GM23338 (cell line): ENCODE measurements around the gene LYST. TPM values are rescaled to one million over a fixed set of nuclear protein-coding genes. Genes with fewer than 3 reads are reported as not detected.
A peak's percentile ranks its signal among the peaks of the same experiment; 100 is the strongest.

Source experiments
- ATAC-seq: fragments of 200-7000 bp; cut with Tn5 transposase; 3 replicates; pipeline ENCODE4 v1.9.1; 2020
- DNase-seq: peaks from one replicate; pipeline ENCODE4 v3.0.0-alpha.2; 2015; ENCODE audit warnings: low spot score
- H2AFZ ChIP-seq: fragments of 200-600 bp; sonication (generic); 2 replicates; pipeline ENCODE4 v1.8.0; 2016; ENCODE audit warnings: antibody characterized with exemption, mild to moderate bottlenecking, moderate library complexity
- H3F3A ChIP-seq: fragments of 200-600 bp; sonication (generic); replicated peaks from 2 replicates; pipeline ENCODE4 v1.8.0; 2017; ENCODE audit warnings: antibody characterized with exemption, mixed run types, low read depth
- H3K27ac ChIP-seq: fragments of 200-600 bp; sonication (generic); 2 replicates; pipeline ENCODE4 v1.6.1; 2016; ENCODE audit warnings: low read depth
- H3K27me3 ChIP-seq: fragments of 200-600 bp; sonication (generic); 2 replicates; pipeline ENCODE4 v1.8.0; 2016; ENCODE audit warnings: mild to moderate bottlenecking, mixed run types, moderate library complexity; ENCODE audit not compliant: insufficient read depth
- H3K36me3 ChIP-seq: fragments of 200-600 bp; sonication (generic); 2 replicates; pipeline ENCODE4 v1.8.0; 2016; ENCODE audit warnings: mild to moderate bottlenecking; ENCODE audit not compliant: insufficient read depth
- H3K4me1 ChIP-seq: fragments of 200-600 bp; sonication (generic); 2 replicates; pipeline ENCODE4 v1.8.0; 2016; ENCODE audit warnings: mild to moderate bottlenecking, moderate library complexity; ENCODE audit not compliant: insufficient read depth
- H3K4me2 ChIP-seq: fragments of 200-600 bp; sonication (generic); 2 replicates; pipeline ENCODE4 v1.7.1; 2017; ENCODE audit warnings: mixed run types
- H3K4me3 ChIP-seq: fragments of 200-600 bp; sonication (generic); 2 replicates; pipeline ENCODE4 v1.6.1; 2016; ENCODE audit warnings: mixed run types
- H3K79me2 ChIP-seq: fragments of 200-600 bp; sonication (generic); replicated peaks from 2 replicates; pipeline ENCODE4 v1.8.0; 2017; ENCODE audit warnings: mild to moderate bottlenecking; ENCODE audit not compliant: insufficient read depth
- H3K9me2 ChIP-seq: fragments of 200-600 bp; sonication (generic); 2 replicates; pipeline ENCODE4 v1.8.0; 2017; ENCODE audit not compliant: insufficient read depth
- H4K20me1 ChIP-seq: fragments of 200-600 bp; sonication (generic); replicated peaks from 2 replicates; pipeline ENCODE4 v1.8.0; 2017; ENCODE audit warnings: mild to moderate bottlenecking; ENCODE audit not compliant: insufficient read depth
- H3K27ac Mint-ChIP-seq: 2 replicates; pipeline ENCODE4 v1.8.0; 2020; ENCODE audit warnings: inconsistent platforms, mild to moderate bottlenecking, moderate library complexity, mixed read lengths
- H3K27me3 Mint-ChIP-seq: 3 replicates; pipeline ENCODE4 v1.8.0; 2022; ENCODE audit warnings: low read depth, mild to moderate bottlenecking, moderate library complexity, mixed read lengths, inconsistent platforms; ENCODE audit not compliant: insufficient read depth, poor library complexity
- H3K36me3 Mint-ChIP-seq: 3 replicates; pipeline ENCODE4 v1.8.0; 2021; ENCODE audit warnings: low read depth, mild to moderate bottlenecking, inconsistent platforms, moderate library complexity, mixed read lengths
- H3K4me1 Mint-ChIP-seq: 3 replicates; pipeline ENCODE4 v1.8.0; 2020; ENCODE audit warnings: mild to moderate bottlenecking, inconsistent platforms, mixed read lengths
- H3K4me3 Mint-ChIP-seq: 3 replicates; pipeline ENCODE4 v1.8.0; 2021; ENCODE audit warnings: moderate library complexity, mild to moderate bottlenecking, inconsistent platforms, mixed read lengths
- H3K9me3 Mint-ChIP-seq: 3 replicates; pipeline ENCODE4 v1.8.0; 2020; ENCODE audit warnings: moderate library complexity, mild to moderate bottlenecking, inconsistent platforms, mixed read lengths
- CREB1 ChIP-seq: fragments of 250-450 bp; sonication (Bioruptor Pico); IDR thresholded peaks from 2 replicates; pipeline ENCODE4 v1.5.0; 2020; ENCODE audit warnings: low read depth, mild to moderate bottlenecking, moderate library complexity
- EZH2 ChIP-seq: fragments of 200-600 bp; sonication (generic); IDR thresholded peaks from one replicate; pipeline ENCODE4 v1.8.0; 2017; ENCODE audit warnings: antibody characterized with exemption, mild to moderate bottlenecking, low read depth; ENCODE audit not compliant: unreplicated experiment
- EZH2phosphoT487 ChIP-seq: fragments of 200-600 bp; sonication (generic); IDR thresholded peaks from one replicate; pipeline ENCODE4 v1.8.1; 2018; ENCODE audit warnings: antibody characterized with exemption; ENCODE audit not compliant: unreplicated experiment
- NANOG ChIP-seq: IDR thresholded peaks from 2 replicates; pipeline ENCODE4 v1.6.1; 2016; ENCODE audit warnings: antibody characterized with exemption, borderline replicate concordance
- POLR2AphosphoS5 ChIP-seq: IDR thresholded peaks from 2 replicates; pipeline ENCODE4 v1.6.1; 2016; ENCODE audit warnings: antibody characterized with exemption, low read depth
- STAT1 ChIP-seq: IDR thresholded peaks from one replicate; pipeline ENCODE4 v1.6.1; 2016; ENCODE audit warnings: antibody characterized with exemption; ENCODE audit not compliant: unreplicated experiment
- ZNF114 ChIP-seq: fragments of 250-450 bp; sonication (Bioruptor Pico); IDR thresholded peaks from 2 replicates; pipeline ENCODE4 v1.5.0; 2020; ENCODE audit warnings: mild to moderate bottlenecking, moderate library complexity
- polyA plus RNA-seq: library from polyadenylated mRNA; unstranded; fragments of >200 nt; fragmentation: Nextera tagmentation; extraction: Ambion mirVana; gene quantifications from 2 replicates; pipeline ENCODE4 v1.2.1, GENCODE V29; 2016
- total RNA-seq: library from RNA; depleted of rRNA; stranded (reverse); fragments of >200 nt; shearing (Covaris generic); gene quantifications from 2 replicates; pipeline ENCODE4 v1.2.3, GENCODE V29; 2014
- TF ChIP-seq, protein P1 (sequence below), 2 experiments: fragments of 200-600 bp in 1 of 2; sonication (generic) in 1 of 2; conservative IDR thresholded peaks; 2 replicates each; pipeline versions ENCODE4 v1.5.1 to v1.6.1; 2016 to 2017; ENCODE audit warnings: antibody characterized with exemption in 2 of 2, low read depth in 2 of 2, mild to moderate bottlenecking in 2 of 2, moderate library complexity in 1 of 2
- TF ChIP-seq, protein P2 (sequence below): IDR thresholded peaks from 2 replicates; pipeline ENCODE4 v1.6.1; 2016; ENCODE audit warnings: antibody characterized with exemption
- TF ChIP-seq, protein P3 (sequence below): IDR thresholded peaks from one replicate; pipeline ENCODE4 v1.6.1; 2018; ENCODE audit warnings: antibody characterized with exemption; ENCODE audit not compliant: unreplicated experiment

The LYST gene
- total and polyA plus RNA-seq, 2 experiments from 2014 or later, result 0.21 to 1.0 TPM

DNA sequence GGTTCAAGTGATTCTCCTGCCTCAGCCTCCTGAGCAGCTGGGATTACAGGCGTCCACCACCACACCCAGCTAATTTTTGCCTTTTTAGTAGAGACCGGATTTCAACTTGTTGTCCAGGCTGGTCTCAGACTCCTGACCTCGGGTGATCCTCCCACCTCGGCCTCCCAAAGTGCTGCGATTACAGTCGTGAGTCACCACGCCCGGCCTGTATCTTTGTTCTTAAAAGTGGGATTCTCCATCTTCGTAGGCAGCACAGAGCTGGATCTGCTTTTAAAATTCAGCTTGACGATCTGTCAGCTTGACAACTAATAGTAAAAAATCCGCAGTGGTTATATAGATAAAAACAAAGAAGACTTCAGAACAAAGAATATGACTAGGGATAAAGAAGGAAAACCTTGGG is 214.3 kb downstream of the LYST start (continued):
- TF ChIP-seq, protein P1, sequence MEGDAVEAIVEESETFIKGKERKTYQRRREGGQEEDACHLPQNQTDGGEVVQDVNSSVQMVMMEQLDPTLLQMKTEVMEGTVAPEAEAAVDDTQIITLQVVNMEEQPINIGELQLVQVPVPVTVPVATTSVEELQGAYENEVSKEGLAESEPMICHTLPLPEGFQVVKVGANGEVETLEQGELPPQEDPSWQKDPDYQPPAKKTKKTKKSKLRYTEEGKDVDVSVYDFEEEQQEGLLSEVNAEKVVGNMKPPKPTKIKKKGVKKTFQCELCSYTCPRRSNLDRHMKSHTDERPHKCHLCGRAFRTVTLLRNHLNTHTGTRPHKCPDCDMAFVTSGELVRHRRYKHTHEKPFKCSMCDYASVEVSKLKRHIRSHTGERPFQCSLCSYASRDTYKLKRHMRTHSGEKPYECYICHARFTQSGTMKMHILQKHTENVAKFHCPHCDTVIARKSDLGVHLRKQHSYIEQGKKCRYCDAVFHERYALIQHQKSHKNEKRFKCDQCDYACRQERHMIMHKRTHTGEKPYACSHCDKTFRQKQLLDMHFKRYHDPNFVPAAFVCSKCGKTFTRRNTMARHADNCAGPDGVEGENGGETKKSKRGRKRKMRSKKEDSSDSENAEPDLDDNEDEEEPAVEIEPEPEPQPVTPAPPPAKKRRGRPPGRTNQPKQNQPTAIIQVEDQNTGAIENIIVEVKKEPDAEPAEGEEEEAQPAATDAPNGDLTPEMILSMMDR (conservative IDR thresholded peaks at IDR 0.05; ENCODE audit: low read depth in 2 of 2), result no peak
- TF ChIP-seq, protein P2, sequence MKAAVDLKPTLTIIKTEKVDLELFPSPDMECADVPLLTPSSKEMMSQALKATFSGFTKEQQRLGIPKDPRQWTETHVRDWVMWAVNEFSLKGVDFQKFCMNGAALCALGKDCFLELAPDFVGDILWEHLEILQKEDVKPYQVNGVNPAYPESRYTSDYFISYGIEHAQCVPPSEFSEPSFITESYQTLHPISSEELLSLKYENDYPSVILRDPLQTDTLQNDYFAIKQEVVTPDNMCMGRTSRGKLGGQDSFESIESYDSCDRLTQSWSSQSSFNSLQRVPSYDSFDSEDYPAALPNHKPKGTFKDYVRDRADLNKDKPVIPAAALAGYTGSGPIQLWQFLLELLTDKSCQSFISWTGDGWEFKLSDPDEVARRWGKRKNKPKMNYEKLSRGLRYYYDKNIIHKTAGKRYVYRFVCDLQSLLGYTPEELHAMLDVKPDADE, result no peak
- TF ChIP-seq, protein P3, sequence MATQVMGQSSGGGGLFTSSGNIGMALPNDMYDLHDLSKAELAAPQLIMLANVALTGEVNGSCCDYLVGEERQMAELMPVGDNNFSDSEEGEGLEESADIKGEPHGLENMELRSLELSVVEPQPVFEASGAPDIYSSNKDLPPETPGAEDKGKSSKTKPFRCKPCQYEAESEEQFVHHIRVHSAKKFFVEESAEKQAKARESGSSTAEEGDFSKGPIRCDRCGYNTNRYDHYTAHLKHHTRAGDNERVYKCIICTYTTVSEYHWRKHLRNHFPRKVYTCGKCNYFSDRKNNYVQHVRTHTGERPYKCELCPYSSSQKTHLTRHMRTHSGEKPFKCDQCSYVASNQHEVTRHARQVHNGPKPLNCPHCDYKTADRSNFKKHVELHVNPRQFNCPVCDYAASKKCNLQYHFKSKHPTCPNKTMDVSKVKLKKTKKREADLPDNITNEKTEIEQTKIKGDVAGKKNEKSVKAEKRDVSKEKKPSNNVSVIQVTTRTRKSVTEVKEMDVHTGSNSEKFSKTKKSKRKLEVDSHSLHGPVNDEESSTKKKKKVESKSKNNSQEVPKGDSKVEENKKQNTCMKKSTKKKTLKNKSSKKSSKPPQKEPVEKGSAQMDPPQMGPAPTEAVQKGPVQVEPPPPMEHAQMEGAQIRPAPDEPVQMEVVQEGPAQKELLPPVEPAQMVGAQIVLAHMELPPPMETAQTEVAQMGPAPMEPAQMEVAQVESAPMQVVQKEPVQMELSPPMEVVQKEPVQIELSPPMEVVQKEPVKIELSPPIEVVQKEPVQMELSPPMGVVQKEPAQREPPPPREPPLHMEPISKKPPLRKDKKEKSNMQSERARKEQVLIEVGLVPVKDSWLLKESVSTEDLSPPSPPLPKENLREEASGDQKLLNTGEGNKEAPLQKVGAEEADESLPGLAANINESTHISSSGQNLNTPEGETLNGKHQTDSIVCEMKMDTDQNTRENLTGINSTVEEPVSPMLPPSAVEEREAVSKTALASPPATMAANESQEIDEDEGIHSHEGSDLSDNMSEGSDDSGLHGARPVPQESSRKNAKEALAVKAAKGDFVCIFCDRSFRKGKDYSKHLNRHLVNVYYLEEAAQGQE, result no peak

- H3K4me1 Mint-ChIP-seq, result peaks cover 34% of the 10 kb centered on the region
- peak overlapping the region; percentile 82 for H3K4me2 ChIP-seq
- H3K36me3 Mint-ChIP-seq, result no peaks in the 10 kb centered on the region
- H3K9me2 ChIP-seq, result no peaks in the 10 kb centered on the region
- H3K9me3 Mint-ChIP-seq, result no peaks in the 10 kb centered on the region
- peaks cover 19% of the 10 kb centered on the region for H3K27me3 ChIP-seq
- H3K27ac Mint-ChIP-seq, result no peak overlapping the region
- TF ChIP-seq POLR2AphosphoS5 (no peak), EZH2phosphoT487 (no peak), NANOG (no peak), EZH2 (no peak), ZNF114 (CRISPR knock-in tag) (no peak), STAT1 (no peak), CREB1 (CRISPR knock-in tag) (no peak)
- TF ChIP-seq, protein P1 (conservative IDR thresholded peaks at IDR 0.05; ENCODE audit: low read depth in 2 of 2), result no peak
- TF ChIP-seq, protein P3, result no peak
- TF ChIP-seq, protein P2, result no peak
- H3K79me2 ChIP-seq, result peaks cover 22% of the 10 kb centered on the region
- no peak for ATAC-seq
- peaks cover 7% of the 10 kb centered on the region; the same call in 1 of the 2 replicates for H4K20me1 ChIP-seq
- H2AFZ ChIP-seq, result peak overlapping the region; percentile 83
- peaks cover 30% of the 10 kb centered on the region for H3K27me3 Mint-ChIP-seq
- DNase-seq, result no peak
- H3K4me1 ChIP-seq, result peaks cover 22% of the 10 kb centered on the region
- H3F3A ChIP-seq, result no peaks in the 10 kb centered on the region; the same call in 1 of the 2 replicates
- H3K27ac ChIP-seq, result peak overlapping the region; percentile 93; the same call in 1 of the 2 replicates
- H3K36me3 ChIP-seq, result no peaks in the 10 kb centered on the region
- H3K4me3 ChIP-seq, result peak overlapping the region; percentile 64
- peak overlapping the region; percentile 81 for H3K4me3 Mint-ChIP-seq
Observed at GRCh38 chr1:235651170-235651806, 215.4 kb downstream of the LYST start.
